ENCODE measurements around the gene CSE1L. TPM values are rescaled to one million over a fixed set of nuclear protein-coding genes. Genes with fewer than 3 reads are reported as not detected.

Gene CSE1L
- total RNA-seq, 1 experiment from 2014 or later, result 193 TPM

DNA sequence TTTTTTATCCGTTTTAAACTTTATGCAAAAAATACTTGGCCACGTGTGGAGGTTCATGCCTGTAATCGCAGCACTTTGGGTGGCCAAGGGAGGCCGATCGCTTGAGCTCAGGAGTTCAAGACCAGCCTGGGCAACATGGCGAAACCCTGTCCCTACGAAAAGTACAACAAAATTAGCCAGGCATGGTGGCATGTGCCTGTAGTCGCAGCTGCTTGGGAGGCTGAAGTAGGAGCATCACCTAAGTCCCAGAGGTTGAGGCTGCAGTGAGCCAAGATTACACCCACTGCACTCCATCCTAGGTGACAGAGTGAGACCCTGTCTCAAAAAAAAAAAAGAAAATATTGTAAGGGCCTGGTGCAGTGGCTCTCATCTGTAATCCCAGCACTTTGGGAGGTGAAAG, 45.0 kb downstream of the CSE1L start:
- BruUV-seq (replicated peaks), result no TSS peak
- Histone ChIP-seq H3K27me3 (replicated peaks; ENCODE audit: insufficient read depth, low read depth, low read length, poor library complexity) (no peaks in the 10 kb centered on the region), H3K27ac (ENCODE audit: low read depth, low read length, poor library complexity, severe bottlenecking) (no peak overlapping the region), H3K4me1 (ENCODE audit: insufficient read depth, low read length, poor library complexity, severe bottlenecking) (no peaks in the 10 kb centered on the region), H3K36me3 (ENCODE audit: insufficient read depth, low read length, poor library complexity, severe bottlenecking) (peaks cover 100% of the 10 kb centered on the region), H3K4me3 (ENCODE audit: low read depth, low read length, poor library complexity, severe bottlenecking) (no peak overlapping the region), H3K9me3 (ENCODE audit: low read depth, low read length, poor library complexity, severe bottlenecking) (no peaks in the 10 kb centered on the region)
- TF ChIP-seq, protein P1, sequence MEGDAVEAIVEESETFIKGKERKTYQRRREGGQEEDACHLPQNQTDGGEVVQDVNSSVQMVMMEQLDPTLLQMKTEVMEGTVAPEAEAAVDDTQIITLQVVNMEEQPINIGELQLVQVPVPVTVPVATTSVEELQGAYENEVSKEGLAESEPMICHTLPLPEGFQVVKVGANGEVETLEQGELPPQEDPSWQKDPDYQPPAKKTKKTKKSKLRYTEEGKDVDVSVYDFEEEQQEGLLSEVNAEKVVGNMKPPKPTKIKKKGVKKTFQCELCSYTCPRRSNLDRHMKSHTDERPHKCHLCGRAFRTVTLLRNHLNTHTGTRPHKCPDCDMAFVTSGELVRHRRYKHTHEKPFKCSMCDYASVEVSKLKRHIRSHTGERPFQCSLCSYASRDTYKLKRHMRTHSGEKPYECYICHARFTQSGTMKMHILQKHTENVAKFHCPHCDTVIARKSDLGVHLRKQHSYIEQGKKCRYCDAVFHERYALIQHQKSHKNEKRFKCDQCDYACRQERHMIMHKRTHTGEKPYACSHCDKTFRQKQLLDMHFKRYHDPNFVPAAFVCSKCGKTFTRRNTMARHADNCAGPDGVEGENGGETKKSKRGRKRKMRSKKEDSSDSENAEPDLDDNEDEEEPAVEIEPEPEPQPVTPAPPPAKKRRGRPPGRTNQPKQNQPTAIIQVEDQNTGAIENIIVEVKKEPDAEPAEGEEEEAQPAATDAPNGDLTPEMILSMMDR (conservative IDR thresholded peaks at IDR 0.05; ENCODE audit: low read depth, low read length), result no peak
- no peak for TF ChIP-seq EZH2 (IDR thresholded peaks at IDR 0.05; ENCODE audit: borderline replicate concordance, low read depth, low read length, poor library complexity, severe bottlenecking)
- DNase-seq (ENCODE audit: low spot score), result no peak
- ChIA-PET POLR2A (ENCODE audit: low non-redundant PET) (no interaction called here), CTCF (no interaction called here)
- intact Hi-C loops (cut with micrococcal nuclease; ENCODE audit: unreplicated experiment), result no loop called here

DNA sequence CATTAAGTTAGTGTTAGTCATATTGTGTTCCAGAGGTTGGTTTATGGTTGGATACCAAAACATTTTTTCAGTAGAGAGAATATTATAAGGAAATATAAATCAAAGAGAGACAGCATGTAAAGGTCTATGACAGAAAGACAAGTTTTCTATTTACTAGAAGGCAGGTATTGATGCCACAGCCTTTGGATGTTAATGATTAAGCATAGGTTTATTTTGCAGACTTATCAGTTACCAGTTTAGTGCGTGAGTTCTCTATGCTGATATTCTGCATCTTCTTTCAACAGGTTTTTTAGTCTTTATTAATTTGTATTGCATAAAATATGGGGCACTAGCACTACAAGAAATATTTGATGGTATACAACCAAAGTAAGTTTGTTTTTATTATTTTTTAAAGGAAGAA, 45.6 kb downstream of the CSE1L start:
- H3K36me3 ChIP-seq (ENCODE audit: insufficient read depth, low read length, poor library complexity, severe bottlenecking), result peaks cover 100% of the 10 kb centered on the region
- H3K27ac ChIP-seq (ENCODE audit: low read depth, low read length, poor library complexity, severe bottlenecking), result no peak overlapping the region
- H3K9me3 ChIP-seq (ENCODE audit: low read depth, low read length, poor library complexity, severe bottlenecking), result no peaks in the 10 kb centered on the region
- BruUV-seq (replicated peaks), result no TSS peak
- no peak for TF ChIP-seq EZH2 (IDR thresholded peaks at IDR 0.05; ENCODE audit: borderline replicate concordance, low read depth, low read length, poor library complexity, severe bottlenecking)
- TF ChIP-seq, protein P1 (conservative IDR thresholded peaks at IDR 0.05; ENCODE audit: low read depth, low read length), result no peak
- H3K4me3 ChIP-seq (ENCODE audit: low read depth, low read length, poor library complexity, severe bottlenecking), result no peak overlapping the region
- H3K4me1 ChIP-seq (ENCODE audit: insufficient read depth, low read length, poor library complexity, severe bottlenecking), result no peaks in the 10 kb centered on the region
- intact Hi-C loops (cut with micrococcal nuclease; ENCODE audit: unreplicated experiment), result no loop called here
- POLR2A ChIA-PET (ENCODE audit: low non-redundant PET), result no interaction called here
- no peaks in the 10 kb centered on the region for H3K27me3 ChIP-seq (replicated peaks; ENCODE audit: insufficient read depth, low read depth, low read length, poor library complexity)
- CTCF ChIA-PET, result no interaction called here
- DNase-seq (ENCODE audit: low spot score), result no peak

DNA sequence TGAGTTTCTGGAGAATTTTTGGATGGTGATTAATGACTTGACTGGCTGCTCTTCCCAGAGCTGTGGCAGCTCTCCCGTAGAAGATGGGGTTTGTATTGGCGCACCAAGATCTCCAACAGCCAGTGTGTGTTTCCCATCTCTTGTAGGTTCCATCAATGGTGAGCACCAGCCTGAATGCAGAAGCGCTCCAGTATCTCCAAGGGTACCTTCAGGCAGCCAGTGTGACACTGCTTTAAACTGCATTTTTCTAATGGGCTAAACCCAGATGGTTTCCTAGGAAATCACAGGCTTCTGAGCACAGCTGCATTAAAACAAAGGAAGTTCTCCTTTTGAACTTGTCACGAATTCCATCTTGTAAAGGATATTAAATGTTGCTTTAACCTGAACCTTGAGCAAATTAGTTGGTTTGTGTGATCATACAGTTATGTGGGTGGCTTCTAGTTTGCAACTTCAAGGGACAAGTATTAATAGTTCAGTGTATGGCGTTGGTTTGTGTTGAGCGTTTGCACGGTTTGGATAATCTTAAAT, 50.2 kb downstream of the CSE1L start:
- no peak for DNase-seq (ENCODE audit: low spot score)
- H3K9me3 ChIP-seq (ENCODE audit: low read depth, low read length, poor library complexity, severe bottlenecking), result no peaks in the 10 kb centered on the region
- no peak overlapping the region for H3K27ac ChIP-seq (ENCODE audit: low read depth, low read length, poor library complexity, severe bottlenecking)
- H3K4me3 ChIP-seq (ENCODE audit: low read depth, low read length, poor library complexity, severe bottlenecking), result no peak overlapping the region
- ChIA-PET CTCF (no interaction called here), POLR2A (ENCODE audit: low non-redundant PET) (no interaction called here)
- H3K36me3 ChIP-seq (ENCODE audit: insufficient read depth, low read length, poor library complexity, severe bottlenecking), result peaks cover 94% of the 10 kb centered on the region
- TF ChIP-seq EZH2 (IDR thresholded peaks at IDR 0.05; ENCODE audit: borderline replicate concordance, low read depth, low read length, poor library complexity, severe bottlenecking), result no peak
- TF ChIP-seq, protein P1 (conservative IDR thresholded peaks at IDR 0.05; ENCODE audit: low read depth, low read length), result no peak
- no TSS peak for BruUV-seq (replicated peaks)
- intact Hi-C loops (cut with micrococcal nuclease; ENCODE audit: unreplicated experiment), result no loop called here
- no peaks in the 10 kb centered on the region for H3K4me1 ChIP-seq (ENCODE audit: insufficient read depth, low read length, poor library complexity, severe bottlenecking)
- no peaks in the 10 kb centered on the region for H3K27me3 ChIP-seq (replicated peaks; ENCODE audit: insufficient read depth, low read depth, low read length, poor library complexity)
